Stimulated activated CD4-positive, alpha-beta T cell treated with anti-CD3 and anti-CD28 coated beads, TNF-alpha, amount 100 ng/mL, for 48 hours (primary cell): ENCODE results near the gene PGGHG.
"Not testable (repeated sequence)": the region's sequence is repeated elsewhere in the genome, so short reads cannot be mapped to it uniquely, and the experiment has no call there.

Experiments used
- DNase-seq, 3 donors: peaks; one replicate each; pipeline ENCODE4 v3.0.0-alpha.2; 2020; ENCODE audit warnings: low read depth in 3 of 3

Gene PGGHG

GRCh38 chr11:329886-330253, 40.9 kb downstream of the PGGHG start:
- DNase-seq: no peak

GRCh38 chr11:330307-330693, 41.4 kb downstream of the PGGHG start:
- DNase-seq: no peak

GRCh38 chr11:330694-331357, 41.9 kb downstream of the PGGHG start:
- no peak for DNase-seq

GRCh38 chr11:331358-332060, 42.6 kb downstream of the PGGHG start:
- DNase-seq: no peak

GRCh38 chr11:332651-333480, 43.9 kb downstream of the PGGHG start:
- no peak for DNase-seq

GRCh38 chr11:333616-334263, 44.8 kb downstream of the PGGHG start:
- not testable (repeated sequence) for DNase-seq

GRCh38 chr11:334264-334994, 45.5 kb downstream of the PGGHG start:
- no peak for DNase-seq

GRCh38 chr11:335779-336658, 47.1 kb downstream of the PGGHG start:
- DNase-seq: no peak

- DNase-seq: no peak
These were observed 47.8 kb downstream of the PGGHG start for GRCh38 chr11:336659-337198.

- DNase-seq: no peak
These were observed 48.8 kb downstream of the PGGHG start for GRCh38 chr11:337711-338110.

- no peak for DNase-seq
These were observed 51.0 kb downstream of the PGGHG start for GRCh38 chr11:339963-340362.

GRCh38 chr11:340539-341512, 51.9 kb downstream of the PGGHG start:
- DNase-seq: no peak

GRCh38 chr11:342328-342727, 53.4 kb downstream of the PGGHG start:
- no peak for DNase-seq

GRCh38 chr11:344836-345578, 56.1 kb downstream of the PGGHG start:
- DNase-seq: no peak
